ENCODE measurements around the gene OR1N2.
A peak's percentile ranks its signal among the peaks of the same experiment; 100 is the strongest.
"Not testable (repeated sequence)": the region's sequence is repeated elsewhere in the genome, so short reads cannot be mapped to it uniquely, and the experiment has no call there.

Gene OR1N2

GRCh38 chr9:122552812-122553211 is at the start of gene OR1N2:
OR1N2 (plus strand) TSS chr9:122553112; CDS start chr9:122553212, 100 bp downstream.
- no peak for DNase-seq

- no peak for DNase-seq
Observed at GRCh38 chr9:122506964-122507363, 45.9 kb upstream of the OR1N2 start.

- no peak for DNase-seq
Observed at GRCh38 chr9:122510502-122510901, 42.4 kb upstream of the OR1N2 start, which contains the start of gene OR1J2. OR1J2 (plus strand) TSS chr9:122510802; CDS start chr9:122510802, 0 bp downstream.

- no peak for DNase-seq
Observed at GRCh38 chr9:122518226-122518625, 34.7 kb upstream of the OR1N2 start.

GRCh38 chr9:122518841-122519240 is 34.1 kb upstream of the OR1N2 start, which contains the start of gene OR1J4:
OR1J4 (plus strand) TSS chr9:122519141; CDS start chr9:122519141, 0 bp downstream.
- DNase-seq: no peak

GRCh38 chr9:122519376-122519775 is 33.5 kb upstream of the OR1N2 start:
- no peak for DNase-seq

GRCh38 chr9:122526602-122527001 is 26.3 kb upstream of the OR1N2 start:
- DNase-seq: no peak

- no peak for DNase-seq
Observed at GRCh38 chr9:122527193-122527592, 25.7 kb upstream of the OR1N2 start, which contains the start of gene OR1N1. OR1N1 (minus strand) TSS chr9:122527293; CDS start chr9:122527293, 0 bp downstream.

- DNase-seq: not testable (repeated sequence)
Observed at GRCh38 chr9:122531157-122531556, 21.8 kb upstream of the OR1N2 start.

GRCh38 chr9:122536134-122536533 is 16.8 kb upstream of the OR1N2 start:
- no peak for DNase-seq

- not testable (repeated sequence) for DNase-seq
Observed at GRCh38 chr9:122537066-122537465, 15.8 kb upstream of the OR1N2 start.

GRCh38 chr9:122538757-122539156 is 14.2 kb upstream of the OR1N2 start:
- no peak for DNase-seq

- DNase-seq: no peak
Observed at GRCh38 chr9:122546196-122546595, 6.7 kb upstream of the OR1N2 start.

GRCh38 chr9:122551371-122551770 is 1.5 kb upstream of the OR1N2 start:
- no peak for DNase-seq

- no peak for DNase-seq
Observed at GRCh38 chr9:122561446-122561845, 8.5 kb downstream of the OR1N2 start.

- no peak for DNase-seq
Observed at GRCh38 chr9:122562134-122562760, 9.3 kb downstream of the OR1N2 start.

GRCh38 chr9:122567901-122568300 is 15.0 kb downstream of the OR1N2 start:
- DNase-seq: no peak

- no peak for DNase-seq
Observed at GRCh38 chr9:122572456-122572855, 19.5 kb downstream of the OR1N2 start.

- no peak for DNase-seq
Observed at GRCh38 chr9:122579874-122580273, 27.0 kb downstream of the OR1N2 start.

- DNase-seq: peak; percentile 4
Observed at GRCh38 chr9:122580360-122580759, 27.4 kb downstream of the OR1N2 start.

- not testable (repeated sequence) for DNase-seq
Observed at GRCh38 chr9:122583284-122583683, 30.4 kb downstream of the OR1N2 start, which contains the start of gene OR1L8. OR1L8 (minus strand) TSS chr9:122583384; CDS start chr9:122568477, 14,907 bp downstream.

Data from fibroblast of upper back skin (primary cell).